ENCODE measurements around the gene FBLIM1. TPM values are rescaled to one million over a fixed set of nuclear protein-coding genes. Genes with fewer than 3 reads are reported as not detected.
"Not testable (repeated sequence)": the region's sequence is repeated elsewhere in the genome, so short reads cannot be mapped to it uniquely, and the experiment has no call there.

Gene FBLIM1
- total RNA-seq, 1 donor from 2014 or later, result 38.8 TPM

DNA sequence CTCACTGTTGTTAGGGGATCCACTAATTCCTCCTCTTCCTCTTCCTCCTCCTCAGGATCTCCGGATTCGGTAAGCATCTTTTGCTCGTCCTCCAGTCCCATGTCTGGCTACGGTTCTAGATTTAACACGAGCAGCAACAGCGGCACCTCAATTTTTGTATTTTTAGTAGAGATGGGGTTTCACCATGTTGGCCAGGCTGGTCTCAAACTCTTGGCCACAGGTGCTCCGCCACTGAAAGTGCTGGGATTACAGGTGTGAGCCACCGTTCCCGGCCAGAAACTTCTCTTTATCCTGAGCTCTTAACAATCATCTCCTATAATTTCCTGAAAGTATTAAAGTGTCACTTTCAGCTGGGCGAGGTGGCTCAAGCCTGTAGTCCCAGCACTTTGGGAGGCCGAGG lies 49.0 kb downstream of the FBLIM1 start, which contains the start of gene UQCRHL:
TSS of gene UQCRHL (minus strand) at position 101 of the 400 bp plus-strand sequence. CDS start at position 101, 0 bp downstream.
- not testable (repeated sequence) for DNase-seq (ENCODE audit: low read depth)

DNA sequence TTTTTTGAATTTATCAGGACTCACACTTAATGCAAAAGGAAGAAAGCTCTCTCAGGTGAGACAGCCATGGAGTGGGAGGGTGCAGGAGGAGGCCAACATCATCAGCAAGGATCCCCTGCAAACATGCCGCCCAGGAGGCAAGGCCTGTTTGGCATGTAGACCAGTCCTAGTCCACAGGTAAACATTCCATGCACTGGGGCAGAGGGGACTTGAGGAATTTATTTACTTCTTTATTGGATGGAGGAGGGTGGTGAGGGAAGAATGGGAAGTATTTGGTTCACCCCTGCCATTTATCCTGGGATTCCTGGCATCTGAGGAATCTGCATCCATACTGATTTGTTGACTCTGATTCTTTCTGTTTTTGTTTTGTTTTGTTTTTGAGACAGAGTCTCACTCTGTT lies 50.4 kb downstream of the FBLIM1 start:
- no peak for DNase-seq (ENCODE audit: low read depth)

DNA sequence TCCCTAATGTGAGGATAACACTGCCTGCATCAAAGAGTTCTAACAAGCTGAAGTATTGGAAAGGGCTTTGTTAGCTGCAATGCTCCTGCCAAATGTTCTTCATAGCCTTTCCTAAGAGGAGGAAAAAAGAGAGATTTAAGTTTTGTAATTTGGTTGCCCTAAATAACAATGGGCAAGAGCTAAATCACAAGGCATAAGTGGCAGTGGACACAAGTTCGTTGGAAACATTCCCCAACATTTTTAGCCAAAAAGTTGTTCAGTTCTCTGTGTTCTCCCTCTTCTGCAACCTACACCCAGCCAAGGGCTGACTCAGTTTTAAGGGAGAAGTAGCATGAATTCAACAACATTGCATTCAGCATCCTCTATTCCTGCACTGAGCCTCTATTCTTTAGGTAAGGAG lies 51.5 kb downstream of the FBLIM1 start:
- no peak for DNase-seq (ENCODE audit: low read depth)

DNA sequence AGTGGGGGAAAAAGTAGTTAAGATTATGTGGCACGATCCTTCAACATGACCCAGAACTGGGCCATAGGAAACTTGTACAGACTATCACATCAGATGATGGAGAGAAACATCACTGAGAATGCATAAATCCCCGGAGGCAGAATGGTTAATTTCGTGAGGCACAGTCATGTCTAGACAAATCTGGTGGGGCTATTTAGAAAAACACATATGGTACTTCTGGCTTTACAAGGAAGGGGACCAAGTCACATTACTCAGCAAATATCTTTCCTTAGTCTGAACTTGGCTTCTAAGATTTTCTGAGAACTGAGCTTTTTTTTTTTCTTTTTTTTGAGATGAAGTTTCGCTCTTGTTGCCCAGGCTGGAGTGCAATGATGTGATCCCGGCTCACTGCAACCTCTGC lies 58.1 kb downstream of the FBLIM1 start:
- no peak for DNase-seq (ENCODE audit: low read depth)

DNA sequence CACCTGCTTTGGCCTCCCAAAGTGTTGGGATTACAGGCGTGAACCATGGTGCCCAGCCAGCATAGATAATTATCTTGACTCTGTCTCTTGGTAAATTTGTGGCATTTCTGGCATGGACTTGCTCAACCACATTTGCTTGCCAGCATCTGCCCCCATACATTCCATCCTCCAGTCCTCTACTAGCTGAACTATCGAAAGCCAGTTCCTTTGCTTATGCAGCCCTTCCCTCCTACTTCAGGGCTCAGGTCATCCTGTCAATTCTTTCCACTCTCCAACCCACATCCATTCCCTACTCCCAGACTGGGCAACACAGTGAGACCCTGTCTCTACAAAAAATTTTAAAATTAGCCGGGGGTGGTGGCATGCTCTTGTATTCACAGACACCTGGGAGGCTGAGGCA lies 61.9 kb downstream of the FBLIM1 start:
- DNase-seq (ENCODE audit: low read depth), result peak; percentile 17

DNA sequence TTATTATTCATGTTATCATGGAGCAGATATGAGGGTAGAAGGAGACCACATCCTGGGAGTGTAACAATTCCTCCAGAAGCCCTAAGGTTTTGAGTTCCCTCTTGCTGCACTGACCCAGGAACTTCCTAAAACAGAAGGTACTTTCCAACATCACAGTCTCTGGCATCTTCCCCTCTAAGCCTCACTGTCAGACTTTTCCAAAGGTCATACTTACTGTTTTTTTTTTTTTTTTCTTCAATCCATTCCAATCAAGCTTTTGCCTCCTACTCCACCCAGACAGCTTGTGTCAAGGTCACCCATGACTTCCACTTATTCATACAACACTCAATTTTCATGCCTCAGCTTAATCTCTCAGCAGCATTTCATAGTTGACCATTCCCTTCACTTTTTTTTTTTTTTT lies 67.2 kb downstream of the FBLIM1 start:
- DNase-seq (ENCODE audit: low read depth), result no peak

DNA sequence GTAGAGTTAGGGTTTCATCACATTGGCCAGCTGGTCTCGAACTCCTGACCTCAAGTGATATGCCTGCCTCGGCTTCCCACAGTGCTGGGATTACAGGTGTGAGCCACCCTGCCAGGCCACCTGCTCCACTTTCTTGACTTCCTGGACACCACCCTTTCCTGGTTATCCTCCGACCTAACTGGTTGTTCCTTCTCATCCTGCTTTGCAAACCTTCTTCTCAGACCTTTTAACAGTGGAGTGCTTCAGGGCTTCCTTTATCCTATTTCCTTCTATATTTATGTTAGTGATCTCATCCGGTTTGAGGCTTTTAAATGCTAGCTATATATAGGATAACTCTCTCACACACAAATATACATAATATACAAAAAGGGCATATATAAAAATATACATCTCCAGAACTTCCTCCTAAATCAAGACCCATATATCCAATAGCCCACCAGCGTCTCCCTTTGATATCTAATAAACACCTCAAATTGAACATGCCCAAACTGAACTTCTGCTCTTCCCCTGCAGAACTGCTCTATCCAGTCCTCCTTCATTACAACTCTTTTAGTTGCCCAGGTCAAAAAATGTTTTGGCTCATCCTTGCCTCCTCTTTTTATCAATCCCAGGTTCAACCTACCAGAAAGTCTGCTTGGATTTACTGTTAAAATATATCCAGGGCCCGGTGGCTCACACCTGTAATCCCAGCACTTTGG lies 68.4 kb downstream of the FBLIM1 start:
- no peak for DNase-seq (ENCODE audit: low read depth)

DNA sequence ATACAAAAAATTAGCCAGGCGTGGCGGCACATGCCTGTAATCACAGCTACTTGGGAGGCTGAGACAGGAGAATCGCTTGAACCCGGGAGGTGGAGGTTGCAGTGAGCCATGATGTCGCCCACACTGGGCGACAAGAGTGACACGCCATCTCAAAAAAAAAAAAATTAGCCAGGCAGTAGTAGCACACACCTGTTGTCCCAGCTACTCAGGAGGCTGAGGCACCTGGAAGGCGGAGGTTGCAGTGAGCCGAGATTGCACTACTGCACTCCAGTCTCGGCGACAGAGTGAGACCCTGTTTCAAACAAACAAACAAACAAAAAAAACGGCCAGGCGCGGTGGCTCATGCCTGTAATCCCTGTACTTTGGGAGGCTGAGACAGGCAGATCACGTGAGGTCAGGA lies 69.0 kb downstream of the FBLIM1 start:
- DNase-seq (ENCODE audit: low read depth), result not testable (repeated sequence)

DNA sequence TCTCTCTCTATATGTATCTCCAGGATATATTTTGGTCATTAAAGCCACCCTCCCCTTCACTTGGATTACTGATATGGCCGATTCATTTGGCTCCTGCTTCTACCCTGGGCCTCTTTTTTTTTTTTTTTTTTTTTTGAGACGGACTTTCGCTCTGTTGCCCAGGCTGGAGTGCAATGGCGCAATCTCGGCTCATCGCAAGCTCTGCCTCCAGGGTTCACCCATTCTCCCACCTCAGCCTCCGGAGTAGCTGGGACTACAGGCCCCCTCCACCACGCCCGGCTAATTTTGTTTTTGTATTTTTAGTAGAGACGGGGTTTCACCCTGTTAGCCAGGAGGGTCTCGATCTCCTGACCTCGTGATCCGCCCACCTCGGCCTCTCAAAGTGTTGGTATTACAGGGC lies 70.3 kb downstream of the FBLIM1 start:
- DNase-seq (ENCODE audit: low read depth), result not testable (repeated sequence)

DNA sequence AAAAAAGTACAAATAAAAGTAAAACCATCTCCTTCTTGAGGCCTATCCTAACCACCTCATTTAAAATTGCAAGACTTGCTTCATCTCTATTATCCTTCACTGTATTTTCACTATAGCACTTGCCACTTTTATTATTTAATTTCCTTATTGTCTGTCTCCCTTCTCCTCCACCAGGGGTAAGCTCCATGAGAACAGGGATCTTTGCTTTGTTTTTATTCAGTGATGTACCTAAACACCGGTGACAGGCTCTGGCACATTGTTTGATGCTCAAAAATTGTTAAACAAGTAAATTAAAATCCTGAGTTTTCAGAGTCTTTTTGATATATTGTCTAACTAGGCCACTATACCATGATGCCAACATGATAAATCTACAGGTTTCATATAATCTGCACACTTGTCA lies 71.7 kb downstream of the FBLIM1 start:
- DNase-seq (ENCODE audit: low read depth), result no peak

DNA sequence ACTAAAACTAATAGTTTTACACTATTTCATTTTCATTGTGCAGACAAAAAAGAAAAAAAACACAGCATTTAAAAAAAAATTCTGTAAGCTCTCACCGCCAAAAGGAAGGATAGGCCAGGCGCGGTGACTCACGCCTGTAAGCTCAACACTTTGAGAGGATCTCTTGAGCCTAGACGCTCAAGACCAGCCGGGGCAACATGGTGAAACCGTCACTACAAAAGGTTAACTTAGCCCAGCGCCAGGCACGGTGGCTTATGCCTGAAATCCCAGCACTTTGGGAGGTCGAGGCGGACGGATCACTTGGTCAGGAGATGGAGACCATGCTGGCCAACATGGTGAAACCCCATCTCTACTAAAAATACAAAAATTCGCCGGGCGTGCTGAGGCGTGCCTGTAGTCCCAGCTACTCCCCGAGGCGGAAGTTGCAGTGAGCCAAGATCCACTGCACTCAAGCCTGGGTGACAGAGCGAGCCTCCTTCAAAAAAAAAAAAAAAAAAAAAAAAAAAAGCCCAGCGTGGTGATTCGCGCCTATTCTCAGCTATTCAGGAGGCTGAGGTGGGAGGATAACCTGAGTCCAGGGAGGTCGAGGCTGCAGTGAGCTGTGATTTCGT lies 74.6 kb downstream of the FBLIM1 start:
- peak; percentile 73 for DNase-seq (ENCODE audit: low read depth)

DNA sequence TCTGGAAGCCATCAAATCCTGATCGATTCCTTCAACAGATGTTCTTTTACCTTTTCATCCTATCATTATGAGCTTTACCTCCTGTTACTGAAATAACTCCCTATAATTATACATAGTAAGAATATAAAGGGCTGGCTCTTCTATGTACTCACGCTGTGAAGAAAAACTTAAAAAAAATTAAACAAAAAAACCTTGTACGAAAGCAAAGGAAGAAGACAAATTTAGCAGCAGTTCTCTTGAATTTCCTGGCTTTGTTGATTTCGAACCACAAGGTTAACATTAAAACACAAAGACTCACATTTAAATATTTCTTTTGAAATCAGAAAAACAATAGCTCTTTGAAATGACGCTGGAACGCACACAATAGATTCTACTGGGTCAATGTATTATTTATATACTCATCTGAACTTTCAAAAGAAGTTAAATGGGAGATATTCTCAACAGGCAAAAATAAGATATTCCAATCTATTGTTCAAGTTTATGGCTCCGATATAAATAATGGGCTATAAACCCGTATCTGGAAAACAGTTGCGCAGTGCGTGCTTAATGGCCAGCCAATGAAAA lies 75.3 kb downstream of the FBLIM1 start:
- DNase-seq (ENCODE audit: low read depth), result no peak

DNA sequence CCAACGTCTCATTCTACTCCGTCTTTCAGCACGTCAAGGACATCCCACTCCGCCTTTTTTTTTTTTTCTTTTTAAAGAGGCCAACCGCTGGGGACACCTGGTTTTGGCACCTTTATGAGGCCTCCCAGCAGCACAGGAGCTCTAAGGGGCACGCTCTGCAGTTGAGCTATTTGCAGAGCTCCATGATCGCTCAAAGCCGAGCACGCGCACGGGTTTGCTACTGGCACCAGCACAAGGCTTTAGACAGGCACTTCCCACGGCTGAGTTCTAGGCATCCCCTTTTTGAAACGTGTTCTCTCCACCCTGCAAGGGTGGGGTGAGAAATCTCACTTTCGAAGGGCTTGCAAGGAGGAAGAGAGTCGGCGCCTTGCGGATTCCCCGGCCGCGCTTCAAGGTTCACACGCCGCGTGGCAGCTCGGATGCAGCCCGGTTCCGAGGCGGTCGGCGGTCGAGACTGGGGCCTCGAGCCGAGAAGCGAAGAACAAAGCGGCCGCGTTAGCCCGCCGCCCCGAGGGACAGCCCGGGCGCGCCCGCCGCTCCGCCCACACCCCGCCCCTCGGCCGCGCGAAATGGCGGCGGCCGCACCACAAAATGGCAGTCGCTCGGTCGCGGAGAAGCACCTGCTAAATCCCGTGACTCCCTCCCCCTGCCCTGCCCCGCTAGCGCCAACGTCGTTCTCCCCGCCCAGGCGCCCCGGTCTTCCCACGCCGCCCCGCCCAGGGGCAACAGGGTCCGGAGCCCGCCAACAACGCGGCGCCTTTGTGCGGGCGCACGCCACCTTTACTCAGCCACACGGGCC lies 76.0 kb downstream of the FBLIM1 start:
- peak; percentile 91 for DNase-seq (ENCODE audit: low read depth)

DNA sequence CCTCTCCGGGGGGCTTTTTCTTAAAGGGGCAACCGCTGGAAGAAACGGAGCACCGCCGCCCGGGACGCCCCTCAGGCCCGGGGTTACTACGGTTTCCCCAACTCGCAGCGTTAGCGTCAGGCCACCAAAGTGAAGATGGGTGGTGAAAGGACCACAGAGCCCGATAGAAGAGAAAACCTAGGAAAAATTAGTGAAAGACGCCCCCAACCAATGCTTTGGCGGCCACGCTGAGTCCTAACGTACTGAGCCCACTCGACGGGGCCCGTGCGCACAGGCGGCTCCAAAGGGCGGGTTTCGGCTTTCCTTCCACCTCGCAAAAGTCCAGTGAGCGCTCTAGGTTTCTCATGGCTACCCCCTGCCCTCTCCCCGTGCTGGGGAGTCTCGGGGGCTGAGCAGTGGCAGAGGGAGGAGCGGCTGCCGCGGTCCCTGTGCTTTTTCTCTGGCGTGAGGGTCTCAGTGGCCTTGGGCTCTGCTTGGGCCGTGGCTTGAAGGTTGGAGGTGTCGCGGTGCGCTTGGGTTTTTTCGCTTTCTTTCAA lies 76.7 kb downstream of the FBLIM1 start:
- DNase-seq (ENCODE audit: low read depth), result no peak

DNA sequence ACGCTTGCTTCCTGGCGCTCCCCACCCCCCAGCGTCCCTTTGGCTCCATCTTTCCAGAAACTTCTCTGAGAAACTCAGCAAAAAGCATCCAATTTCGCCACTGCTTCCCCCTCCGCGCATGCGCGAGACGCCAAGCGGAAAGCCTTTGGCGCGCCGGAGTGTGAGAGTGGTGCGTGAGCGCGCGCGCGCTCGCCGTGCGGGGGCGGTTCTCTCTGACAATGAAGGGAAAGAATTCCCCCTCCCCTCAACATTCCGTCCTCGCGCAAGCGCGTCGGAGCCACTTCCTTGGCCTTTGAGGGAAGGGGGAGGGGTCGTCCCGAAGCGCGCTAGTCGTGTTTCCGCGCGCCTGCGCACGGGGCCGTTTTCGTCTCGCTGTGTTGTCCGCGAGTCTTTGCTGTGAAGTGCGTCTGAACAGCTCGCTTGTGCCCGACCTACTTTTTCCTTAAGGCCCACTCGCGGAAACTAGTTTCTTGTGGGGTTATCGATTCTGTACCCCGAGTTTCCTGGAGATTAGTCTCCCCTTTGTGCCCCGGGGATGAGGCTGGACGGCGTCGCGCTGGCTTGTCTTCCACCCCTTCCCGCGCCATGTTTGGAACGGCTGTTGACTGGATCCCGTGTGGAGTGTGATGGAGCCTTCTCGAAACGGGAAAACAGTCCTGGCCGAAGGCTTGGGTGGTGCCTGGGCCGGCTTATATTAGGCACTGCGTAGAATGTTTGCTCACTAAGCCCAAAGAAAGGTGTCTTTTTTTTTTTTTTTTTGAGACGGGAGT lies 77.3 kb downstream of the FBLIM1 start:
- DNase-seq (ENCODE audit: low read depth), result peak; percentile 100

Other genes with a start within 250 kb of the FBLIM1 start
- 30.8 and 68.5 TPM in 2 replicates for gene CASP9, start 234.6 kb upstream of the FBLIM1 start, total RNA-seq
- gene DNAJC16, start 231.9 kb upstream of the FBLIM1 start, total RNA-seq, result 43.9 and 50.2 TPM in 2 replicates
- gene AGMAT, start 173.7 kb upstream of the FBLIM1 start, total RNA-seq, result 2.1 and 3.2 TPM in 2 replicates
- gene DDI2, start 141.3 kb upstream of the FBLIM1 start, total RNA-seq, result 26.6 and 34.7 TPM in 2 replicates
- 80.3 and 90.4 TPM in 2 replicates for gene PLEKHM2, start 74.5 kb upstream of the FBLIM1 start, total RNA-seq
- 5.2 and 13.0 TPM in 2 replicates for gene SLC25A34, start 22.5 kb upstream of the FBLIM1 start, total RNA-seq
- gene TMEM82, start 16.3 kb upstream of the FBLIM1 start, total RNA-seq, result not detected in 2 replicates
- 1.5 and 1.6 TPM in 2 replicates for gene UQCRHL, start 48.9 kb downstream of the FBLIM1 start, total RNA-seq
- gene SPEN, start 88.9 kb downstream of the FBLIM1 start, total RNA-seq, result 7.6 and 14.4 TPM in 2 replicates
- gene ZBTB17, start 217.3 kb downstream of the FBLIM1 start, total RNA-seq, result 32.9 and 47.1 TPM in 2 replicates
- gene SRARP, start 245.4 kb downstream of the FBLIM1 start, total RNA-seq, result not detected in 2 replicates

Data from myocyte (in vitro differentiated cells).